Thoracic aorta (tissue), 2 donors: ENCODE results near the gene APBB3. TPM values are rescaled to one million over a fixed set of nuclear protein-coding genes. Genes with fewer than 3 reads are reported as not detected.
A peak's percentile ranks its signal among the peaks of the same experiment; 100 is the strongest.

Experiments used
- ATAC-seq: fragments of 150-250 bp; one replicate; pipeline ENCODE4 v1.8.0; 2017; ENCODE audit warnings: low read depth; ENCODE audit not compliant: insufficient number of reproducible peaks, low FRiP score
- DNase-seq: peaks from one replicate; pipeline ENCODE4 v3.0.0-alpha.2; 2020; ENCODE audit warnings: low spot score
- H3K27ac ChIP-seq, 2 donors: fragments of 200-600 bp; sonication (generic); 1 replicate in 1 of 2; 2 replicates in 1 of 2; pipeline ENCODE4 v1.5.1; 2016; ENCODE audit warnings: mild to moderate bottlenecking in 2 of 2, moderate library complexity in 2 of 2
- H3K27me3 ChIP-seq: fragments of 200-600 bp; sonication (generic); replicated peaks from 2 replicates; pipeline ENCODE4 v1.6.0; 2016; ENCODE audit warnings: mild to moderate bottlenecking; ENCODE audit not compliant: insufficient read depth
- H3K36me3 ChIP-seq: fragments of 200-600 bp; sonication (generic); one replicate; pipeline ENCODE4 v1.5.1; 2016
- H3K4me1 ChIP-seq, 2 donors: fragments of 200-600 bp; sonication (generic); 1 replicate in 1 of 2; 2 replicates in 1 of 2; pipeline versions ENCODE4 v1.5.1 to v1.6.0; 2016; ENCODE audit warnings: low read depth in 2 of 2, mild to moderate bottlenecking in 1 of 2; ENCODE audit not compliant: control insufficient read depth in 1 of 2
- H3K4me3 ChIP-seq: fragments of 200-600 bp; sonication (generic); 2 replicates; pipeline ENCODE4 v1.5.1; 2016; ENCODE audit warnings: mild to moderate bottlenecking
- H3K9me3 ChIP-seq: fragments of 200-600 bp; sonication (generic); 2 replicates; pipeline ENCODE4 v1.5.1; 2016
- total RNA-seq, 2 donors: library from RNA; depleted of rRNA; stranded (reverse); fragments of >200 nt; gene quantifications; one replicate each; pipeline versions ENCODE4 v1.1.0 to v1.2.3, GENCODE V29; 2016
- TF ChIP-seq, protein P1 (sequence below): fragments of 200-600 bp; sonication (generic); IDR thresholded peaks from one replicate; pipeline ENCODE4 v1.5.1; 2019; ENCODE audit warnings: antibody characterized with exemption

Gene APBB3
- total RNA-seq, 2 donors from 2014 or later, result 31.3 to 34.9 TPM

DNA sequence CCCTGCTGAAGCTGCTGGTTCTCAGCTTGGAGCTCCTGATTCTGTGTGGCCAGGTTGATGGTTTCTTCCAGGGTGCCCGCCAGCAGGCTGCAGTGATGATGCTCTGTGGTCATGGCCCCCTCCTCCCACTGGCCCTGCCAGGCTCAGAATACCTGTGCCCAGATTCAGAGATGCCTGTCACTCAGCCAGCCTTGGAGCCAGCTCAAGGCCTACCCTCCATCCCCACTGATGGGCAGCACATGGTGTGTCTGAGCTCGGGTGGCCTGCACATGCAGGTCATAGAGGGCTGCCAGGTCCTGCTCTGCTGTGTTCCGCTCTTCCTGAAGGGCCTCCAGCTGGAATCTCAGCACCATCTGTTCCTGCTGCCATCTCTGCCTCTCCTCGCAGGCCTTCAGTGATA lies 5.7 kb upstream of the APBB3 start:
- Histone ChIP-seq H3K27ac (peak overlapping the region; percentile 44 to 65), H3K4me1 (peaks cover 13 to 53% of the 10 kb centered on the region in 2 donors), H3K36me3 (peaks cover 13% of the 10 kb centered on the region), H3K9me3 (no peaks in the 10 kb centered on the region), H3K4me3 (no peak overlapping the region), H3K27me3 (no peaks in the 10 kb centered on the region)
- TF ChIP-seq, protein P1, sequence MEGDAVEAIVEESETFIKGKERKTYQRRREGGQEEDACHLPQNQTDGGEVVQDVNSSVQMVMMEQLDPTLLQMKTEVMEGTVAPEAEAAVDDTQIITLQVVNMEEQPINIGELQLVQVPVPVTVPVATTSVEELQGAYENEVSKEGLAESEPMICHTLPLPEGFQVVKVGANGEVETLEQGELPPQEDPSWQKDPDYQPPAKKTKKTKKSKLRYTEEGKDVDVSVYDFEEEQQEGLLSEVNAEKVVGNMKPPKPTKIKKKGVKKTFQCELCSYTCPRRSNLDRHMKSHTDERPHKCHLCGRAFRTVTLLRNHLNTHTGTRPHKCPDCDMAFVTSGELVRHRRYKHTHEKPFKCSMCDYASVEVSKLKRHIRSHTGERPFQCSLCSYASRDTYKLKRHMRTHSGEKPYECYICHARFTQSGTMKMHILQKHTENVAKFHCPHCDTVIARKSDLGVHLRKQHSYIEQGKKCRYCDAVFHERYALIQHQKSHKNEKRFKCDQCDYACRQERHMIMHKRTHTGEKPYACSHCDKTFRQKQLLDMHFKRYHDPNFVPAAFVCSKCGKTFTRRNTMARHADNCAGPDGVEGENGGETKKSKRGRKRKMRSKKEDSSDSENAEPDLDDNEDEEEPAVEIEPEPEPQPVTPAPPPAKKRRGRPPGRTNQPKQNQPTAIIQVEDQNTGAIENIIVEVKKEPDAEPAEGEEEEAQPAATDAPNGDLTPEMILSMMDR, result no peak
- ATAC-seq (no peak), DNase-seq (no peak)

DNA sequence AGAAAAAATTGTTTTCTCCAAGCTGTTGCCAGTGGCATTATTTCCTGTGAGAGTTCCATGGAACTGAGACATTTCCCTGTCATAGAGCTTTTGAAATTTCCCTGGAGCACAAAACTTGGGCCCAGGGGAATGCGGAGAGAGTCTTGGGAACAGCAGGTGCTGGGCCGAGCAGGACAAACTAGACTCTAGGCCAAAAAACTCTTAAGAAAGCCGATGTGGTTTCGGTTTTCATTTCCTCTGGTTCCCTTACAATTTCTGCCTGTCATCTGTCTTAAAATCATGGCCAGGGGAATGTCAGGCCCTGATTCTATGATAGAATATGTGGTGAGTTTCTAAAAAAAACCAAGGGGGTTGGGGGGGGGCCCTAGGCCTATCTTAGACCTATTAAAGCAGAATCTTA lies 4.8 kb upstream of the APBB3 start:
- TF ChIP-seq, protein P1, result no peak
- Histone ChIP-seq H3K4me3 (peak overlapping the region; percentile 4), H3K27ac (peak overlapping the region; percentile 44 to 65), H3K36me3 (peaks cover 13% of the 10 kb centered on the region), H3K9me3 (no peaks in the 10 kb centered on the region), H3K27me3 (no peaks in the 10 kb centered on the region), H3K4me1 (peaks cover 13 to 54% of the 10 kb centered on the region in 2 donors)
- DNase-seq (no peak), ATAC-seq (no peak)

DNA sequence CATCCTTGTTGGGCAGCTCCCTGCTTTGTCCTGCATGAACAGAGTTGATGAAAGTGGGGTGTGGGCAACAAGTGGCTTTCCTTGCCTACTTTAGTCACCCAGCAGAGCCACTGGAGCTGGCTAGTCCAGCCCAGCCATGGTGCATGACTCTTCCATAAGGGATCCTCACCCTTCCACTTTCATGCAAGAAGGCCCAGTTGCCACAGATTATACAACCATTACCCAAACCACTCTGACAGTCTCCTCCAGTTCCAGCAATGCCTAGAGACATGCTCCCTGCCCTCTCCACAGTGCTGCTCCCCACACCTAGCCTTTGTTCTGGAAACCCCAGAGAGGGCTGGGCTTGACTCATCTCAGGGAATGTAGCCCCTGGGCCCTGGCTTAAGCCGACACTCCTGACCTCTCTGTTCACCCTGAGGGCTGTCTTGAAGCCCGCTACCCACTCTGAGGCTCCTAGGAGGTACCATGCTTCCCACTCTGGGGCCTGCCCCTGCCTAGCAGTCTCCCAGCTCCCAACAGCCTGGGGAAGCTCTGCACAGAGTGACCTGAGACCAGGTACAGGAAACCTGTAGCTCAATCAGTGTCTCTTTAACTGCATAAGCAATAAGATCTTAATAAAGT lies 4.2 kb upstream of the APBB3 start:
- Histone ChIP-seq H3K27me3 (no peaks in the 10 kb centered on the region), H3K27ac (peak overlapping the region; percentile 44 to 65), H3K36me3 (peaks cover 13% of the 10 kb centered on the region), H3K4me1 (peaks cover 13 to 57% of the 10 kb centered on the region in 2 donors), H3K4me3 (no peak overlapping the region), H3K9me3 (no peaks in the 10 kb centered on the region)
- no peak for ATAC-seq
- no peak for DNase-seq
- TF ChIP-seq, protein P1, result no peak

DNA sequence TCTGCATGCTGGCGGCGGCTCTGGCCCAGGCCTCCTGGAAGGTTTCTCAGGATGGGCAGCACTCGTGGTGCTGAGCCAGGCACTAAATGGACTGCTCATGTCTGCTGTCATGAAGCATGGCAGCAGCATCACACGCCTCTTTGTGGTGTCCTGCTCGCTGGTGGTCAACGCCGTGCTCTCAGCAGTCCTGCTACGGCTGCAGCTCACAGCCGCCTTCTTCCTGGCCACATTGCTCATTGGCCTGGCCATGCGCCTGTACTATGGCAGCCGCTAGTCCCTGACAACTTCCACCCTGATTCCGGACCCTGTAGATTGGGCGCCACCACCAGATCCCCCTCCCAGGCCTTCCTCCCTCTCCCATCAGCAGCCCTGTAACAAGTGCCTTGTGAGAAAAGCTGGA lies 3.5 kb upstream of the APBB3 start:
- H3K4me3 ChIP-seq, result no peak overlapping the region
- no peaks in the 10 kb centered on the region for H3K27me3 ChIP-seq
- no peak for ATAC-seq
- peaks cover 13% of the 10 kb centered on the region for H3K36me3 ChIP-seq
- TF ChIP-seq, protein P1, result no peak
- DNase-seq, result no peak
- no peaks in the 10 kb centered on the region for H3K9me3 ChIP-seq
- peaks cover 13 to 64% of the 10 kb centered on the region in 2 donors for H3K4me1 ChIP-seq
- H3K27ac ChIP-seq, result no peak overlapping the region

DNA sequence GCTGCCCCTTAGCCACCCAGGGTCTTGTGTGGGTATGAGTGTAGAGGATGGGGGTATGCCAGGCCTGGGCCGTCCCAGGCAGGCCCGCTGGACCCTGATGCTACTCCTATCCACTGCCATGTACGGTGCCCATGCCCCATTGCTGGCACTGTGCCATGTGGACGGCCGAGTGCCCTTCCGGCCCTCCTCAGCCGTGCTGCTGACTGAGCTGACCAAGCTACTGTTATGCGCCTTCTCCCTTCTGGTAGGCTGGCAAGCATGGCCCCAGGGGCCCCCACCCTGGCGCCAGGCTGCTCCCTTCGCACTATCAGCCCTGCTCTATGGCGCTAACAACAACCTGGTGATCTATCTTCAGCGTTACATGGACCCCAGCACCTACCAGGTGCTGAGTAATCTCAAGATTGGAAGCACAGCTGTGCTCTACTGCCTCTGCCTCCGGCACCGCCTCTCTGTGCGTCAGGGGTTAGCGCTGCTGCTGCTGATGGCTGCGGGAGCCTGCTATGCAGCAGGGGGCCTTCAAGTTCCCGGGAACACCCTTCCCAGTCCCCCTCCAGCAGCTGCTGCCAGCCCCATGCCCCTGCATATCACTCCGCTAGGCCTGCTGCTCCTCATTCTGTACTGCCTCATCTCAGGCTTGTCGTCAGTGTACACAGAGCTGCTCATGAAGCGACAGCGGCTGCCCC lies 2.9 kb upstream of the APBB3 start:
- Histone ChIP-seq H3K9me3 (no peaks in the 10 kb centered on the region), H3K36me3 (peaks cover 13% of the 10 kb centered on the region), H3K27ac (no peak overlapping the region), H3K4me3 (no peak overlapping the region), H3K4me1 (peaks cover 13 to 70% of the 10 kb centered on the region in 2 donors), H3K27me3 (no peaks in the 10 kb centered on the region)
- DNase-seq (no peak), ATAC-seq (no peak)
- TF ChIP-seq, protein P1, result no peak
